ENCODE measurements around the gene ANKS1B.

ANKS1B gene

GRCh38 chr12:99212275-99212674 lies 772.5 kb downstream of the ANKS1B start:
- Histone ChIP-seq H3K9me3 (ENCODE audit: severe bottlenecking) (no peaks in the 10 kb centered on the region), H3K27me3 (ENCODE audit: insufficient read depth, low read depth, severe bottlenecking) (no peaks in the 10 kb centered on the region), H3K36me3 (no peaks in the 10 kb centered on the region), H3K27ac (no peak overlapping the region), H3K4me3 (ENCODE audit: low read depth, low read length) (no peak overlapping the region)
- no peak for TF ChIP-seq CTCF (IDR thresholded peaks at IDR 0.05; ENCODE audit: low read depth, low read length)
- no peak for DNase-seq

- H3K9me3 ChIP-seq (ENCODE audit: severe bottlenecking), result no peaks in the 10 kb centered on the region
- no peak for TF ChIP-seq CTCF (IDR thresholded peaks at IDR 0.05; ENCODE audit: low read depth, low read length)
- no peak overlapping the region for H3K27ac ChIP-seq
- no peaks in the 10 kb centered on the region for H3K36me3 ChIP-seq
- H3K27me3 ChIP-seq (ENCODE audit: insufficient read depth, low read depth, severe bottlenecking), result no peaks in the 10 kb centered on the region
- H3K4me3 ChIP-seq (ENCODE audit: low read depth, low read length), result no peak overlapping the region
- DNase-seq, result no peak
Measured at GRCh38 chr12:99205111-99205510, 779.6 kb downstream of the ANKS1B start.

DNA sequence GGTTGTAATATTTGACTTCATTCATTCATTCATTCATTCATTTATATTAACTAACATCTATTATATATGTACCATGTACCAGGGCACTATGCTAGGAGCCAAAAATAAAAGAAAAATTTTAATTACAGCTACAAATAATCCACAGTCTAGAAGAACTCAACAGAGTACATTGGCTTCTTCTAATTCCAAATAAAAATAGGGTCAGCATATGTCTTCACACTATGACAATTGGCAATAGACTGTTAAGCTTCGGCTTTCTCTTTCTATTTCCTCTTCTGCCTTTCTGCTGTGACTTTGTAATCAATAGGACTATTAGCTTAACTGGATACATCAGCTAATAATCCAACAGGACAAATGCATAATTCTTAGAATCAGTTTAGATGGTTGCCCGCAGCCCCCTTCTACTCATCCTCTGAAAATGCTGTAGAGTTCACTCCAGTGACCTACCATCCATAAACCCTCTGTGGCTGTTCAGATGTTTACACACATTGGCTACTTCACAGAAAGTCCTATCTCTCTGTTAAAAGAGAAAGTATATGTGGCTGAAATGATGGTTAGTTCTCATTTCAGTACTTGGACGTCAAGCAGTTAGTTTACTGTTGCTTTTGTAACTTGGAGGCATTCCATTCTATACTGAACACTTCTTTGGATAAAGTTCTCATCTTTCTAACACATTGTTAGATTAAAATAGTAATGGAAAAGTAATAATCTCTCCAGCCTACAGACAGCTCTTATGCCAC lies 782.7 kb downstream of the ANKS1B start:
- TF ChIP-seq CTCF (IDR thresholded peaks at IDR 0.05; ENCODE audit: low read depth, low read length), result no peak
- H3K27me3 ChIP-seq (ENCODE audit: insufficient read depth, low read depth, severe bottlenecking), result no peaks in the 10 kb centered on the region
- no peaks in the 10 kb centered on the region for H3K36me3 ChIP-seq
- DNase-seq, result no peak
- H3K9me3 ChIP-seq (ENCODE audit: severe bottlenecking), result no peaks in the 10 kb centered on the region
- no peak overlapping the region for H3K4me3 ChIP-seq (ENCODE audit: low read depth, low read length)
- no peak overlapping the region for H3K27ac ChIP-seq

GRCh38 chr12:99200711-99201384 lies 783.9 kb downstream of the ANKS1B start:
- no peaks in the 10 kb centered on the region for H3K27me3 ChIP-seq (ENCODE audit: insufficient read depth, low read depth, severe bottlenecking)
- H3K27ac ChIP-seq, result no peak overlapping the region
- no peaks in the 10 kb centered on the region for H3K36me3 ChIP-seq
- H3K9me3 ChIP-seq (ENCODE audit: severe bottlenecking), result no peaks in the 10 kb centered on the region
- no peak overlapping the region for H3K4me3 ChIP-seq (ENCODE audit: low read depth, low read length)
- DNase-seq, result no peak
- TF ChIP-seq CTCF (IDR thresholded peaks at IDR 0.05; ENCODE audit: low read depth, low read length), result no peak

DNA sequence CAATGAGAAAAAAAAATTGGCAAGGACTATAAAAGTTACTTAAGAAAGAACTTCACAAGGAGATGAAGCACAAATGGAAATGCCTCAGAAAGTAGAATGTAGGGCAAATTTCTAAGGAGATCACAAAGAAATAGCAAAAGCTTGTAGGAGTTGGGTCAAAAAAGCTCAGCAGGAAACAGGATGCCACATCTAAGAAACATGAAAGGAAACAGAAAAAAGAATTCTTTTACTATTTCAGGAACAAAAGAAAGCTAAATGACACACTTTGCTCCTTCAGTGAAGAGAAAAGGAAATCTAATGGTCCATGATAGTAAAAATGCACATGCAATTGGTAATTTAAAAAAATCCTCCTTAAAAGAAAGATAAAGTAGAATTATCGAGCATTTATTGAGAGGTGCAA lies 789.3 kb downstream of the ANKS1B start:
- H3K27me3 ChIP-seq (ENCODE audit: insufficient read depth, low read depth, severe bottlenecking), result no peaks in the 10 kb centered on the region
- no peak overlapping the region for H3K27ac ChIP-seq
- DNase-seq, result no peak
- H3K36me3 ChIP-seq, result no peaks in the 10 kb centered on the region
- H3K9me3 ChIP-seq (ENCODE audit: severe bottlenecking), result no peaks in the 10 kb centered on the region
- no peak for TF ChIP-seq CTCF (IDR thresholded peaks at IDR 0.05; ENCODE audit: low read depth, low read length)
- no peak overlapping the region for H3K4me3 ChIP-seq (ENCODE audit: low read depth, low read length)
